ENCODE results near the gene OR4A16.

OR4A16 gene

DNA sequence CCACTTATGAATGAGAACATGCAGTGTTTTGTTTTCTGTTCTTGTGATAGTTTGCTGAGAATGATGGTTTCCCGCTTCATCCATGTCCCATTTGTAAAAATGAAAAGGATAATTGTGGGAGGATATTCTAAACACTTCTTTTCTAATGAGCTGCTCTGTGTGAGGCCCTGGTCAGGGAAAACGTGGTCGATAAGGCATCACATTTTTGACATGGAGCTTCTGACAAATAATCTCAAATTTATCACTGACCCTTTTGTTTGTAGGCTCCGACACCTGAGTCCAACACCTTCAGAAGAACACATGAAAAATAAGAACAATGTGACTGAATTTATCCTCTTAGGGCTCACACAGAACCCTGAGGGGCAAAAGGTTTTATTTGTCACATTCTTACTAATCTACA lies 24.7 kb downstream of the OR4A16 start, which contains the start of gene OR4A15:
Gene OR4A15 (plus strand): TSS at position 301 of the 400 bp plus-strand sequence. CDS start 0 bp downstream, at position 301.
- TF ChIP-seq, protein P1, sequence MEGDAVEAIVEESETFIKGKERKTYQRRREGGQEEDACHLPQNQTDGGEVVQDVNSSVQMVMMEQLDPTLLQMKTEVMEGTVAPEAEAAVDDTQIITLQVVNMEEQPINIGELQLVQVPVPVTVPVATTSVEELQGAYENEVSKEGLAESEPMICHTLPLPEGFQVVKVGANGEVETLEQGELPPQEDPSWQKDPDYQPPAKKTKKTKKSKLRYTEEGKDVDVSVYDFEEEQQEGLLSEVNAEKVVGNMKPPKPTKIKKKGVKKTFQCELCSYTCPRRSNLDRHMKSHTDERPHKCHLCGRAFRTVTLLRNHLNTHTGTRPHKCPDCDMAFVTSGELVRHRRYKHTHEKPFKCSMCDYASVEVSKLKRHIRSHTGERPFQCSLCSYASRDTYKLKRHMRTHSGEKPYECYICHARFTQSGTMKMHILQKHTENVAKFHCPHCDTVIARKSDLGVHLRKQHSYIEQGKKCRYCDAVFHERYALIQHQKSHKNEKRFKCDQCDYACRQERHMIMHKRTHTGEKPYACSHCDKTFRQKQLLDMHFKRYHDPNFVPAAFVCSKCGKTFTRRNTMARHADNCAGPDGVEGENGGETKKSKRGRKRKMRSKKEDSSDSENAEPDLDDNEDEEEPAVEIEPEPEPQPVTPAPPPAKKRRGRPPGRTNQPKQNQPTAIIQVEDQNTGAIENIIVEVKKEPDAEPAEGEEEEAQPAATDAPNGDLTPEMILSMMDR (IDR thresholded peaks at IDR 0.05; ENCODE audit: insufficient read depth, low read length, poor library complexity, severe bottlenecking), result no peak
- DNase-seq (ENCODE audit: extremely low read depth, insufficient read length), result no peak
- no peaks in the 10 kb centered on the region for H3K27me3 ChIP-seq (replicated peaks; ENCODE audit: control insufficient read depth, insufficient read depth, low read length)

More for the DNA sequence above, 24.7 kb downstream of the OR4A16 start, which contains the start of gene OR4A15:
- Histone ChIP-seq H3K36me3 (ENCODE audit: control insufficient read depth, insufficient read depth, low read length) (no peaks in the 10 kb centered on the region), H3K4me3 (replicated peaks; ENCODE audit: low read depth, low read length) (no peak within 1 kb of the TSS)

Data from GM06990 (cell line).